HG03521 (cell line): Measurements from ENCODE around the gene RUNX1.

Experiments
- ATAC-seq: cut with Tn5 transposase; IDR thresholded peaks from one replicate; pipeline ENCODE4 v1.9.1; 2021; ENCODE audit warnings: mild to moderate bottlenecking, moderate library complexity; ENCODE audit not compliant: unreplicated experiment

Gene RUNX1

GRCh38 chr21:35048706-35049617 is at the start of gene RUNX1:
TSS of gene RUNX1 (minus strand) at chr21:35049302.
- ATAC-seq = peak; percentile 56

- ATAC-seq = no peak
These were observed 48.4 kb upstream of the RUNX1 start for GRCh38 chr21:35097525-35097924.

GRCh38 chr21:35096959-35097358 is 47.9 kb upstream of the RUNX1 start:
- ATAC-seq = no peak

- no peak for ATAC-seq
These were observed 46.8 kb upstream of the RUNX1 start for GRCh38 chr21:35095859-35096291.

GRCh38 chr21:35093514-35093913 is 44.4 kb upstream of the RUNX1 start:
- no peak for ATAC-seq

- no peak for ATAC-seq
These were observed 42.4 kb upstream of the RUNX1 start for GRCh38 chr21:35091496-35091895.

- ATAC-seq = no peak
These were observed 41.3 kb upstream of the RUNX1 start for GRCh38 chr21:35090403-35090802.

- ATAC-seq = no peak
These were observed 39.2 kb upstream of the RUNX1 start for GRCh38 chr21:35088319-35088771.

- no peak for ATAC-seq
These were observed 37.3 kb upstream of the RUNX1 start for GRCh38 chr21:35086357-35086756.

- ATAC-seq = no peak
These were observed 35.8 kb upstream of the RUNX1 start for GRCh38 chr21:35084869-35085268.

- ATAC-seq = no peak
These were observed 34.1 kb upstream of the RUNX1 start for GRCh38 chr21:35083246-35083645.

GRCh38 chr21:35081861-35082260 is 32.8 kb upstream of the RUNX1 start:
- ATAC-seq = no peak

GRCh38 chr21:35079181-35079580 is 30.1 kb upstream of the RUNX1 start:
- no peak for ATAC-seq

- ATAC-seq = no peak
These were observed 28.9 kb upstream of the RUNX1 start for GRCh38 chr21:35077975-35078374.

- no peak for ATAC-seq
These were observed 28.4 kb upstream of the RUNX1 start for GRCh38 chr21:35077466-35077865.

GRCh38 chr21:35075546-35075945 is 26.4 kb upstream of the RUNX1 start:
- ATAC-seq = no peak

GRCh38 chr21:35072960-35073359 is 23.9 kb upstream of the RUNX1 start:
- no peak for ATAC-seq

- no peak for ATAC-seq
These were observed 23.5 kb upstream of the RUNX1 start for GRCh38 chr21:35072557-35072956.

- ATAC-seq = no peak
These were observed 22.2 kb upstream of the RUNX1 start for GRCh38 chr21:35071347-35071746.

- ATAC-seq = no peak
These were observed 21.3 kb upstream of the RUNX1 start for GRCh38 chr21:35070436-35070835.

GRCh38 chr21:35066824-35067223 is 17.7 kb upstream of the RUNX1 start:
- ATAC-seq = no peak

GRCh38 chr21:35063428-35064172 is 14.5 kb upstream of the RUNX1 start:
- ATAC-seq = no peak
